ENCODE results near the gene FBH1.
"Not testable (repeated sequence)": the region's sequence is repeated elsewhere in the genome, so short reads cannot be mapped to it uniquely, and the experiment has no call there.

Gene FBH1

DNA sequence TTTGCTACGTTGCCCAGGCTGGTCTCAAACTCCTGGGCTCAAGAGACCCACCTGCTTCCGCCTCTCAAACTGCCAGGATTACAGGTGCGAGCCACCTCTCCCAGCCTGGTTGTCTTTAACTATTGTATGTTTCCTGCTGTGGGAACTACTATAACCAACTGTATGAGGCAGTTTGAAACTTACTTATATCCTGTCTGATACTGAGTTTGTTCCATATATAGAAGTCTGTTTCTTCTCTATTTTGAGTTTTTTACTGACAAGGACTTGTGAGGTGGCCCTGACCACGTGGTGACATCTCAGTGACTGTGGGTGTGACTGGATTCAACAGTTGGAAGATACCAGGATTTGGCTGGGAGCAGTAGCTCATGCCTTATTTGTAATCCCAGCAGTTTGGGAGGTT is 14.2 kb downstream of the FBH1 start:
- DNase-seq: peak in 1 of 5 experiments; percentile 58

DNA sequence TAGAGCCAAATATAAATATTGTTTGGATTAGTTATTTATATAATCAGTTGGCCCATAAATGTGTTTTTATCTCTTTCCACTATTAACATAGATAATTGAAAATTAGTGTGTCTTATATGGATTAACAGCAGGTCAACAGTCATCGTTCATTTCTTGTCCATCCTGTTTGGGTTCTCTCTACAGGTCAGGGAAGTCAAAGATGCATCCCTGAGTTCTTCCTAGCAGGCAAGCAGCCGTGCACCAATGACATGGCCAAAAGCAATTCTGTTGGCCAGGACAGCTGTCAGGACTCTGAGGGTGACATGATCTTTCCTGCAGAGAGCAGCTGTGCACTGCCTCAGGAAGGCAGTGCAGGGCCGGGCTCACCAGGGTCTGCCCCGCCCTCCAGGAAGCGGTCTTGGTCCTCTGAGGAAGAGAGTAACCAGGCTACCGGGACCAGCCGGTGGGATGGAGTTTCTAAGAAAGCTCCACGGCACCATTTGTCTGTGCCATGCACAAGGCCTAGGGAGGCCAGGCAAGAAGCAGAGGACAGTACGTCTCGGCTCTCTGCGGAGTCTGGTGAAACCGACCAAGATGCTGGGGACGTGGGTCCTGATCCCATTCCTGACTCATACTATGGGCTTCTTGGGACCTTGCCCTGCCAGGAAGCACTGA is 15.9 kb downstream of the FBH1 start:
- DNase-seq: no peak

DNA sequence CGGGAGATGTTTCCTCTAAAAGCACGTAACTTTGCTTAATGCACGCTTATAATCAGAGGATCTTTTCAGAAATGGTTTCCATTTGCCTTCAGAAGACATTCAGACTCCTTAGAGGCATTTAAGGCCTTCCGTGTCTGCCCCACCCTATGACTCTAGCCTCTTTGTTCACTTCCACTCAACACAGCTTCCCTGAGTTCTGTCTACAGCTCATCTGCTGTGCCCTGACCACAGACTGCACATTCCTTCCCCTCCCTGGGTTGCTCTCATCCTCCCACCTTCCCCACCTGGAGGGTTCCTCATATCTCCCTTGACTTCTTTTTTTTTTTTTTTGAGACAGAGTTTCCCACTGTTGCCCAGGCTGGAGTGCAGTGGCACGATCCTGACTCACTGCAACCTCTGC is 16.6 kb downstream of the FBH1 start:
- DNase-seq: no peak

DNA sequence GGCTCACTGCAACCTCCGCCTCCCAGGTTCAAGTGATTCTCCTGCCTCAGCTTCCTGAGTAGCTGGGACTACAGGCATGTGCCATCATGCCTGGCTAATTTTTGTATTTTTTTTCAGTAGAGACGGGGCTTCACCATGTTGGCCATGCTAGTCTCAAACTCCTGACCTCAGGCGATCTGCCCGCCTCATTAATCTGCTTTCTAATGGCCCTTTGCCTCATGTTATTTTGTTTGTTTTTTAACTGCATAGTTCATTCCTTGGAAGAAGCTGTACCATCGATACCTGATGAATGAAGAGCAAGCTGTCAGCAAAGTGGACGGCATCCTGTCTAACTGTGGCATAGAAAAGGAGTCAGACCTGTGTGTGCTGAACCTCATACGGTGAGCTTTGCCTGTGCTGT is 18.6 kb downstream of the FBH1 start:
- not testable (repeated sequence) for DNase-seq

DNA sequence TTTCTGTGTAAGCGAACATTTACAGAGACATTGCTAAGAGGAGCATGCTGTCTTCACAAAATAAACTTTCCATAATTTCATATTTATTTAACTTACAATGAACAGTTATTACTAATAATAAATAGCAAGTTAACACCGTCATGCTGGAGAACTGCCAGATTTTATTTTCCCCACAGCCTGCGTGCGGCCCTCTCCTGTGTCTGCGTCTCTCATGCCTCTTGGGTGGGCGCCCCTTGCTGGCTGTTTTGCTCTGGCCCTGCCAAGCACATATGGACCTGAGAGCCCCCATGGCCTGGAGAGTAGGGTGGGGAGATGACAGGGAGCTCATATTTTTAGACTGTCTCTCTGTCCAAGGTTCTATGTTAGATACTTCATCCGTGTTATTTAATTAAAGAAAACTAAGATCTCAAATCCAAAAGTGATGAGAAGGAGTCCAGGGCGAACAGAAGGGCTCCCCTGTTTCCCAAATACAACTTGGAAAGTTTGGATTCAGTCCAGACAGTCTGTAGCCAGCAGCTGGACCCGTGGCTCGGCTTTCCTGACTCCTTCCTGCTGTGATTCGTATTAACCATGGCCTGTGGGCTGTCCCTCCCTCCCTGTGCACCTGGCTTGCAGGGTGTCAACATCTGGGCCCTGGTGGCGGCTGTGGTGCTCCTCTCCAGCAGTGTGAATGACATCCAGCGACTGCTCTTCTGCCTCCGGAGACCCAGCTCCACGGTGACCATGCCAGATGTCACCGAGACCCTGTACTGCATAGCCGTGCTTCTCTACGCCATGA is 20.5 kb downstream of the FBH1 start:
- no peak for DNase-seq

DNA sequence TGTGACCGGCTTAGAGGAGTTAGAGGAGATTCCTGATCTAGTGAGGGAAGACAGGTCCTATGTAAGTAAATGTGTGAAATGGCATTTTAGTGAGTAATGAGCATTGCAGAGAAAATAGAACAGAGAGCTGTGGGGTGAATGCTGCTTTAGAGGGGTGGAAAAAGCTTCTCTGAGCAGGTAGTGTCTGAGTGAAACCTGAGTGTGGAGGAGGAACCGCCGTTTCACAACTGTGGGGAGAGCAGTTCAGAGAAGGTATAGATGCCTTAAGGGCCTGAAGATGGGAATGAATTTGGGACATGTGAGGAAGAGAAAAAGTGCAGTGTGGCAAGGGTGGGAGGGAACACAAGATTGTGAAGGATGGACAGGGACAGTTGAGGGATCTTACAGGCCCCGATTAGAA is 21.6 kb downstream of the FBH1 start:
- DNase-seq: no peak

DNA sequence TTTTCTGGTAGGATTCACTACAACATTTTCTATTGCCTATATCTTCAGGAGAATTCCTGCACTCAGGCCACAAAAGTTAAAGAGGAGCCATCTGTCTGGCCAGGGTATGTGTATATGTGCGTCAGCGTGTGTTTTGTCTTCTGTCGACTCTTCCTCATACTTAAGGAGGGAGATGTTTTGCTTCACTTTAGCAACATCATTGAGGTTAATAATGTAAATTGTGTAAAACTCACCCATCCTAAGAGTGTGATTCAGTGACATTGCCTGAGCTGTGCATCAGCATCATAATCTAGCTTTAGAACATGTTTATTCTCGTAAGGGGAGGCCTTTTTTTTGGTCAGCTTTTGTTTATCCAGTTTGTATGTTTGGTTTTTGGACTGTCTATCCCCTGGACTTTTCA is 23.7 kb downstream of the FBH1 start:
- DNase-seq: no peak

DNA sequence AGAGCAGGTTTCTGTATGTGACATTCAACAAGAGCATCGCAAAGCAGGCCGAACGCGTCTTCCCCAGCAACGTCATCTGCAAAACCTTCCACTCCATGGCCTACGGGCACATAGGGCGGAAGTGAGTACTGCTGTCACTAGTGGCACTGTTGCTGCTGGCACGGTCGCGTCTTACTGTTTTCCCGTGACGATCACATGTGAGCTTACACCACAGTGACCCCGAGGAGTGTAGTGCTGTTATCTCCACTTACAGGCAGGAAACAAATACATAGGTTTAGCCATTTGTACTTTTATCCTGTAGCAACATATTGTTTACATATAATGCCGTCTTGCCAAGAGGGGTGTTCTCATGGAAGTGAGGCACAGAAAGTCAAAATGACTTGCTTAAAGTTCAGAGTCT is 25.4 kb downstream of the FBH1 start:
- no peak for DNase-seq

DNA sequence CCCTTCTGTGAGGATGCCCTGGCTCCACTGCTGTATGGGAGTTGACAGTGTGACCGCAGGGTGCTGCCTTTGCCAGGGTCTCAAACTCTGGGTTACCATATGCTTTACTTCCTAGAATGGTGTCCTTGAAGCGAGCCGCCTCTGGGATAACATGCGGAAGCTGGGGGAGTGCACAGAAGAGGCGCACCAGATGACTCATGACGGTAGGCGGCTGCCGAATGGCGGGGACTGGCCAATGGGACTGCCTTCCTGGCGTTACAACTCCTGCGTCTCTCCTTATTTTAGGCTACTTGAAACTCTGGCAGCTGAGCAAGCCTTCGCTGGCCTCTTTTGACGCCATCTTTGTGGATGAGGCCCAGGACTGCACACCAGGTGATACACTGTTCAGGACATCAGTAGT is 27.3 kb downstream of the FBH1 start:
- no peak for DNase-seq

DNA sequence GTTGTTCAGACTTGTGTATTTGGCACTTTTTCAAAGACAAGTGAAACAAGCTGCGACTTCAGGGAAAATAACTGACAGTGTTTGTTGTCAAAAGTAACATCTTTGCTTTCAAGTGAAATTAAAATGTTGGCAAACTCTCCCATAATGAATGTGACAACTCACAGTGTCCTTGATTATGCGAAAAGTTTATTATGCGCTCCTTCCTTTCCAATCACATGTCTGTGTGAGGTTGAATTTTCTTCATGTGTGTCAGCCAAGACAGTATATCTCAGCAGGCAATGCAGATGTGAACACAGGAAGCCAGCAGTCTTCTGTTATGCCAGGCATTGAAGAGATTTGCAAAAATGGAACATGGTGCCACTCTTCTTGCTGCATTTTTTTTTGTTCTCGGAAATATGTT is 28.7 kb downstream of the FBH1 start:
- DNase-seq: no peak

DNA sequence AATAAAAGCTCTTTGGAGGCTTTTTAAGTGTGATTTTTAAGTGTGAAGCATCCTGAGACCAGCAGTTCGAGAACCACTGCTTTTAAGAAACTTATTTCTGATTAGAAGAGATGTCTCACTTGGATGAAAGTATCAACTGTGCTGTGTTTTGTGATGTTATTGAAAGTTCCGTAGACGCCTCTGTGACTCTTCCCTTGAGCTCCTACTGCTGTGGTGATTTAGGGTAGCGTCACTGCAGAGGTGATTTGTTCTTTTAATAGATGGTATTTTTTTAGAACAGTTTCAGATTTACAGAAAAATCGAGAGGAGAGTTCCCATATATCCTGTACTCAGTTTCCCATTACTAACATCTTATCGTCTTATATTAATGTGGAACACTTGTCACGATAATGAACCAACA is 29.5 kb downstream of the FBH1 start:
- no peak for DNase-seq

DNA sequence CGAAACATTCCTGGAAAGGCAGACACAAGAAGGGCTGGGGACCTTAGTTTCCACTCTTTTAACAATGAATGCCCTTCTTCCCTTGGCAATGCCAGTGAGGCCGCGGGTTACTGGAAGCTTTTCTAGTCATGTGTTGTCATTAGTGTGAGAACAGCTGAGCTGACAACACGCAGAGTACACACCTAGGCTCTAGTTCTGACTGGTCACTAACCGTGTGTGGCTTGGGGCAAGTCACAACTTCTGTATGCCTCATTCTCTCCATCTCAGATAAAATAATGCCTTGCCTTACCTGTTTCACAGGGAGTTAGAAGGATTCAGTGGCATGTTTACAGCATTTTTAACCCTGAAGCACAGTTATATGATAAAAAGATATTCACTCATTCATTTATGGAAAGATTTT is 31.7 kb downstream of the FBH1 start:
- DNase-seq: no peak

DNA sequence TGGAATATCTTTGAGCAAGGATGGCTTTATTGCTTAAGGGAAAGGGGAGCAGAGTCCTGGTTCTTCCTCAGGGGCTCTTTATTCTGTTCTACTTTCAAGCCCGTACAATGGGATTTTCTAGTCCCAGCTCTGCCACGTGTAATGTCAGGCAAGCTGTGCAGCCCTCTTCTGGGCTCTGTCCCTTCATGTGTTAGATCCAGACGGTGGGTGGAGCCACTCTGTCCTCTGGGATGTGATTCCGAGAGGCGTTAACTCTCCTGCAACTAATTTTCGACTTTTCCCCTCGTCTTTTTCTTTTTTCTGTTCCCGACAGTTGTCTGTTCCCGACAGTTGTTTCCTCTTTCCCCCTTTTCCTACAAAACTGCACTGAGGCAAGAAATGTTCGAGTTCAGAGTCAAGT is 34.8 kb downstream of the FBH1 start:
- no peak for DNase-seq

DNA sequence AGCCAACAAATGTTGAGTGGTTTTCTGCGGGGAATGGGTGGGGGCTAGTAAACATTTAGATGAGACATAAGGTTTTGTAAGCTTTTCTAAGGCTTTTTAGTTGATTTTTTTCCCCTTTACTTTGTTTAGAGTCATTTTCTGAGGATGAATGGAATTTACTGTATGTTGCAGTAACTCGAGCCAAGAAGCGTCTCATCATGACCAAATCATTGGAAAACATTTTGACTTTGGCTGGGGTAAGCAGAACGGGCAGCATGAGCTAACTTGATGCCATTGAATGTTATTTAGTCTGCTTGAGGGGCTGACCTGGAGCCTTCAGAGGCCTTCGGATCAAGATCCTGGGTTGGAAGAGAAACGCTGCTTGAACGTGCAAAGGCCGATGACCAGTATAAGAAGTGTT is 37.3 kb downstream of the FBH1 start:
- no peak for DNase-seq

DNA sequence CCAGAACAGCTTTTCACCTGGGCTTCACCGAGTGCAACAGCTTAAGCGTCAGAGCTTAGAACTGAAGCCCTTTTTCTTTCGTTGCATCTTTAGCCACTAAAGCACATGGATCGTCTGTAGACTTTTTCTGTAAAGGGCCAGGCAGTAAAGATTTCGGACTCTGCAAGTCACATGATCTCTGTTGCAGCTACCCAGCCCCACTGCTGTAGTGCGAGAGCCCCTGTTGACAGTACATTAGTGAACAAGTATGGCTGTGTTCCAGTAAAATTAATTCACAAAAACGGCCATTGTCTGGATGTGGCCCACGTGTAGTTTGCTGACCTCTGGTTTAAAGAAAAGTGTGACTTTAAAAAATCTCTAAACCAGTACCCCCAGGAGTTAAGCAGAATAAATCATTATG is 39.4 kb downstream of the FBH1 start:
- no peak for DNase-seq

DNA sequence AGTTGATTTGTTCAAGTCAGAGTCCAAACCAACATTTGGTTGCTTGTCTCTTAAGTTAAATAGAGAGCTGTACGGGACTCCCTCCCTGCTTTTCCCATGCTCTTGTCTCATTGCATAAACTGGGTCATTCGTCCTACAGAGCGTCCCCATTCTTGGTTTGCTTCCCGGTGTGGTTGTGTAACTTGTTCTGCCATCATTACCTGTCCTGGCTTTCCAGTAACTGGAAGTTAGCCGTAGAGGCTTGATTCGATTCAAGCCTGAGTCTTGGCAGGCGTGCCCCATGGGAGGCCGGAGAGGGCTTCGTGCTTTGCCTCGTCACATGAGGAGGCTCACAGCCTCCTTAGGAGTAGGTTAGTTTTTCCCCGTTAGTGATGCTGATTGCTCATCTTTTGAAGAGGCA is 40.2 kb downstream of the FBH1 start:
- no peak for DNase-seq

DNA sequence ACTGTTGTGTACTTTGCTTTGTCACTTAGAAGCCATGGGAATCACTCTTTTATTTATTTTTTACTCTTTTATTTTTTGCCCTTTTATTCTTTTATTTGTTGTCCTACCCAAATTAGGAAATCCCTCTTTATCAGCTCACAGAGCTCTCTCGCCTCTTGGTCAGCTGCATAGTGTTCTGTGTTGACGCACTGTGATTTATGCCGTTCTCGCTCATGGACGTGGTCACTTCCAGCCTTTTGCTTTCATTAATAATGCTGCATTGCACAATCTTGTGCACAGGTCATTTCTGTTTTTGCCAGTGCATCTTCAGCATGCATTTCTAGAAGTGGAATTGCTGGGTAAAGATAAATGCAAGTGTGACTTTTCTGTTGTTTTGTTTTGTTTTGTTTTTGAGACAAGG is 42.3 kb downstream of the FBH1 start:
- DNase-seq: no peak

DNA sequence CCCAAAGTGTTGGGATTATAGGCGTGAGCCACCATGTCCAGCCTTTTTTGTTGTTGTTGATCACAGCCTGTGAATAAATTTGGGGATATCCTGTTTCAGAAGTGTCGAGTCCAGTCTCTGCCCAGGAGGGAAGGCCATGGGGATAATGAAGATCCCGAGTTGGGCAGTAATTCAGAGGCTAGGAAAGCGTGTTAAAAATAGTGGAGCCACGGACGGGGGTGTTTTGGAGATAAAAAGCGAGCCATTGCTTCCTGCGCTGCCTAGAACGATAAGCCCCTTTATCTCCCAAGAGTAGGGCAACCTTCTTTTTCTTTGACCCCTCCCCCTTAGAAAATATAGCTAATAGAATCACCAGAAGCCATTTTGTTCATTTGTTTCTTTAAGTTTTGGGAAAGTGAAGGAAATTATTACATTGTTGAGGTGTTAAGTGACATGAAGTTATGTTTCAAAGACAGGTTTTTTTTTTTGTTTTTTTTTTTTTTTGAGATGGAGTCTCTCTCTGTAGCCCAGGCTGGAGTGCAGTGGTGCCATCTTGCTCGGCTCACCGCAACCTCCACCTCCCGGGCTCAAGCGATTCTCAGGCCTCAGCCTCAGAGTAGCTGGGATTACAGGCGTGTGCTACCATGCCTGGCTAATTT is 44.0 kb downstream of the FBH1 start:
- no peak for DNase-seq

DNA sequence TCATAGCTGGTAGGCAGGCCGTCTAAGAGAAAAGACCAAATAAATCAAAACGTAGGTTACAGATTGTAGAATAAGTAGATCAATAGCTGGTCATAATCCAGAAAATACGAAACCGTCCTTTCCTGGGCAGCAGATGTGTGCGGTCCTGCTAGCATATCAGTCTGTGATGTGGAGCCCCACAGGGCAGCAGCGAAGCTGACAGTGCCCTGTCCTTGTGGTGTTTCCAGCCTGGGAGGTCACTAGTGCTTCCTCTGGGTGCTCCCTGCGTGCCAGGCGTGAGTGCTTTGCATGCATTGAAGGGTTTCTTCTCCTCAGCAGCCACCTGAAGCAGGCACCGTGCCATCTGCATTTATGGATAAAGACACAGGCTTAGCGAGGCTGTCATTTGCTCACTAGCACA is 45.6 kb downstream of the FBH1 start:
- no peak for DNase-seq

DNA sequence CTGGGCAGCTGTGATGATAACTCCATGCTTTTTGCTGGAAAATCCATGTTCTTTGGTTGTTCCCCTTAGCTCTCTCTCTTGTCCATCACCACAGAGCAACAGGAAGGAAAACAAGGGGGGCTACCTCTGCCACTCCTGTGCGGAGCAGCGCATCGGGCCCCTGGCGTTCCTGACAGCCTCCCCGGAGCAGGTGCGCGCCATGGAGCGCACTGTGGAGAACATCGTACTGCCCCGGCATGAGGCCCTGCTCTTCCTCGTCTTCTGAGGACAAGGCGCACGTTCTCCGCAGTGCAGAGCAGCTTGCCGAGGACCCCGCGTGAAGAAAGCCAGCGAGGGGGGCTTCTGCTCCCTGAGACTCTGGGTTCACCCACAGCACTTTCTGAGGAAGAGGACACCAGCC is 47.0 kb downstream of the FBH1 start:
- DNase-seq: no peak

DNA sequence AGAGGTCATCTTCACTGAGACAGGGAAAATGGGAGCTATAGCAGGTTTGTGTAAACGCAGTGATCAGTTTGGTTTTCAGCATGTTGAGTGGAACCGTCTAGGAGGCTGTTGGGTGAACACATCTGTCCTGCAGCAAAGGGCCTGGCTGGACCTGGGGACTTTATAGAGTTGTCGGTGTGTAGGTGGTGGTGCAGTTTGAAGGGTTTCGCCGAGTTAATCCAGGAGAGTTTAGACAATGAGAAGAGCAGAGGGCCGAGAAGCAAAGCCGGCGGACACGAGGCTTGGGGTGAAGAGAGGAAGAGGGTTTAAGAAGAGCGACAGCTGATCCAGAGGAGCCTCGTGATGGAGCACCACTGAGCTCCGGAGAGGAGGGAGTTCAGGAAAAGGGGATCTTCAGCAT is 48.2 kb downstream of the FBH1 start:
- no peak for DNase-seq

DNA sequence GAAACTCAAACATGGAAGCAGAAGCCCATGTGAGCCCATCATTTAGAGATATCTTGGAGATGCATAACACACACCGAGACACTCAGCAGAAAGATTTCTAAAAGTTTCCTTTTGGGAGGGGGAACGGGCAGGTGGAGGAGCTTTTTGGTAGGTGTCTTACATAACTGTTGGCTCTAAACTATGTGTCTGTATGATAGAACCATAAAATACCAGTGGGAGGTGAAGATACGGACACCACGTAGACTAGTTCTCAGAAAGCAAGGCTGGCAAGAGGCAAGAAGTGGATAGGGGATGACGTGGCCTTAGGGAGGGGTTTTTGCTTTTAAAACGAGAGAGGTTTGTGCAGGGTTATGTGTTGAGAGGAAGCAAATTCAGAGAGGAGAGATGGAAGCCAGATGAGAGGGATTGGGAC is 50.8 kb downstream of the FBH1 start:
- no peak for DNase-seq

DNA sequence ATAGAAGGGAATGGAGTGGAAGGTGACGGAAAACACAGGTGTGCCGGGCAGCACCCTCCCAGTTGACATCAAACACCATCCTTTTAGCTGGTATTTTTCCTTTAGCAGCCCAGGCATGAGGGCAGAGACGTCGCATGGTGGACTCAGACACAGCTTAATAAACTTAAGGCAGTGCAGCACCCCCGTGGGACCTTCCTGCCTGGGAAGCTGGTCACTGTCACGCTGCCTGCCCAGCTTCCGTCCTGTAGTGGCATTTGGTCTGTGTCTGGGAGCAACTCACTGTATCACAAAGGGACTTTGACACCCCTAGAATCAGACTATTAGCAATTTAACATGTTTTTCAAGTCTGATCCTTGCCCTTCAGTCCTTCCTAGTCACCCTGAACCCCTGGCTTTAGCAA is 51.5 kb downstream of the FBH1 start:
- no peak for DNase-seq

DNA sequence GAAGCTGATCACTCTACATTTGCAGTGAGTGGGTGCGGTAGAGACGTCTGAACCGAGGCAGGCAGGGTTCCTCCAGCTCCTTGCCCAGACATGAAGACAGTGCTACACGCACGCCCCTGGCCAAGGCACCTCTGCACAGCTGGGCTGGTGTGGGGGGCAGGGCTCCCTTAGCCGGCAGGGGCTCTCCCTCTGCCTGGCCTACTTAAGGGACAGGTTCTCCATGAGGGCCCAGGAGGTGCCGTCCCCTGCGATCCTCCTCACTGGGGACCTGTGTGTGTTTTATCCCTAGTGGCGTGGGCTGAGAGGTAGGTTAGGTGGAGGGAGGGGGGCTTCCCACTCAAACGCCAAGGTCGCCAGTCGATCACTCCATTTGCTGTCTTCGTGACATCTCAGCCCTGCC is 52.0 kb downstream of the FBH1 start:
- no peak for DNase-seq
